HG03064 (cell line): ENCODE results near the gene THSD7A.

Experiments used
- ATAC-seq: cut with Tn5 transposase; IDR thresholded peaks from one replicate; pipeline ENCODE4 v1.9.1; 2021; ENCODE audit warnings: low read depth; ENCODE audit not compliant: unreplicated experiment

Gene THSD7A

GRCh38 chr7:11707606-11708193 lies 124.3 kb downstream of the THSD7A start:
- no peak for ATAC-seq

- no peak for ATAC-seq
These were observed 125.1 kb downstream of the THSD7A start for GRCh38 chr7:11706666-11707605.

- no peak for ATAC-seq
These were observed 128.2 kb downstream of the THSD7A start for GRCh38 chr7:11703829-11704228.

GRCh38 chr7:11702938-11703337 lies 129.1 kb downstream of the THSD7A start:
- ATAC-seq = no peak

GRCh38 chr7:11701829-11702560 lies 130.0 kb downstream of the THSD7A start:
- ATAC-seq = no peak

GRCh38 chr7:11699666-11700065 lies 132.3 kb downstream of the THSD7A start:
- no peak for ATAC-seq

GRCh38 chr7:11698384-11698871 lies 133.6 kb downstream of the THSD7A start:
- ATAC-seq = no peak

- ATAC-seq = no peak
These were observed 141.6 kb downstream of the THSD7A start for GRCh38 chr7:11690395-11690794.

GRCh38 chr7:11689096-11689495 lies 142.9 kb downstream of the THSD7A start:
- no peak for ATAC-seq

- no peak for ATAC-seq
These were observed 150.5 kb downstream of the THSD7A start for GRCh38 chr7:11681461-11681860.

- no peak for ATAC-seq
These were observed 156.8 kb downstream of the THSD7A start for GRCh38 chr7:11675163-11675562.

- no peak for ATAC-seq
These were observed 163.3 kb downstream of the THSD7A start for GRCh38 chr7:11668727-11669126.

- no peak for ATAC-seq
These were observed 164.2 kb downstream of the THSD7A start for GRCh38 chr7:11667810-11668185.

GRCh38 chr7:11667071-11667809 lies 164.8 kb downstream of the THSD7A start:
- no peak for ATAC-seq

- no peak for ATAC-seq
These were observed 166.6 kb downstream of the THSD7A start for GRCh38 chr7:11665357-11665756.

GRCh38 chr7:11655642-11656041 lies 176.4 kb downstream of the THSD7A start:
- ATAC-seq = no peak

- no peak for ATAC-seq
These were observed 176.8 kb downstream of the THSD7A start for GRCh38 chr7:11655163-11655562.

GRCh38 chr7:11650500-11650899 lies 181.5 kb downstream of the THSD7A start:
- ATAC-seq = no peak

- no peak for ATAC-seq
These were observed 182.0 kb downstream of the THSD7A start for GRCh38 chr7:11650030-11650429.

GRCh38 chr7:11648980-11649379 lies 183.0 kb downstream of the THSD7A start:
- no peak for ATAC-seq
